GM23338 (cell line): ENCODE results near the gene TSHZ3.

Experiments
- CTCF ChIP-seq, 2 experiments: fragments of 200-600 bp in 1 of 2; sonication (generic) in 1 of 2; conservative IDR thresholded peaks; 2 replicates each; pipeline versions ENCODE4 v1.5.1 to v1.6.1; 2016 to 2017; ENCODE audit warnings: antibody characterized with exemption in 2 of 2, low read depth in 2 of 2, mild to moderate bottlenecking in 2 of 2, moderate library complexity in 1 of 2
- EZH2 ChIP-seq: fragments of 200-600 bp; sonication (generic); IDR thresholded peaks from one replicate; pipeline ENCODE4 v1.8.0; 2017; ENCODE audit warnings: antibody characterized with exemption, mild to moderate bottlenecking, low read depth; ENCODE audit not compliant: unreplicated experiment
- EZH2phosphoT487 ChIP-seq: fragments of 200-600 bp; sonication (generic); IDR thresholded peaks from one replicate; pipeline ENCODE4 v1.8.1; 2018; ENCODE audit warnings: antibody characterized with exemption; ENCODE audit not compliant: unreplicated experiment
- REST ChIP-seq: IDR thresholded peaks from one replicate; pipeline ENCODE4 v1.6.1; 2018; ENCODE audit warnings: antibody characterized with exemption; ENCODE audit not compliant: unreplicated experiment

GRCh38 chr19:31315652-31316051 is 33.6 kb downstream of the TSHZ3 start:
- TF ChIP-seq CTCF (conservative IDR thresholded peaks at IDR 0.05; ENCODE audit: low read depth in 2 of 2) (no peak), EZH2 (no peak), EZH2phosphoT487 (no peak), REST (no peak)
